OCI-LY1 (cell line): ENCODE measurements around the gene TRPM2.

Experiments
- EZH2 ChIP-seq: fragments of 200-600 bp; sonication (generic), shearing (Covaris generic); IDR thresholded peaks from 2 replicates; pipeline ENCODE4 v1.8.0; 2017; ENCODE audit warnings: borderline replicate concordance, mixed run types, mild to moderate bottlenecking, antibody characterized with exemption, low read length, moderate library complexity, mixed read lengths
- TF ChIP-seq, protein P1 (sequence below): fragments of 200-600 bp; sonication (generic), shearing (Covaris generic); IDR thresholded peaks from 2 replicates; pipeline ENCODE4 v1.5.1; 2017; ENCODE audit warnings: mild to moderate bottlenecking, antibody characterized with exemption, low read length, moderate library complexity, mixed read lengths

DNA sequence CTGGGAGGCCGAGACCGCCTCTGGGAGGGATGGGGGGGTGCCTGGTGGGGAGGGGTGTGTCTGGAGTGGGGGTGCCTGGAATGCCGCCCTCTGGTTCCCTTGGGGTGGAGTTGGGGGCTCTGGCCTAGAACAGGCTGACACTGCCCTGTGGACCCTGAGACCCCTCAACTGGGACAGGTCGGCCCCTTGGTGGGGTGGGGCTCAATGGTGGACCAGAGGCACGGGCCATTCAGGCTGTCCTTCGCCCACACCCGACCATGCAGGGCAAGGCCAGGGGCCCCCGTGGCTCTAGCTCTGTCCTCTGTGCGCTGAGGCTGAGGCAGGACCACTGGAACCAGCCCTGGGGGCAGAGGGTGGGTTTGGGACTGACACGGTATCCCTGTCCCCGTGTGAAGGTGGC, 38.9 kb upstream of the TRPM2 start:
- TF ChIP-seq, protein P1, sequence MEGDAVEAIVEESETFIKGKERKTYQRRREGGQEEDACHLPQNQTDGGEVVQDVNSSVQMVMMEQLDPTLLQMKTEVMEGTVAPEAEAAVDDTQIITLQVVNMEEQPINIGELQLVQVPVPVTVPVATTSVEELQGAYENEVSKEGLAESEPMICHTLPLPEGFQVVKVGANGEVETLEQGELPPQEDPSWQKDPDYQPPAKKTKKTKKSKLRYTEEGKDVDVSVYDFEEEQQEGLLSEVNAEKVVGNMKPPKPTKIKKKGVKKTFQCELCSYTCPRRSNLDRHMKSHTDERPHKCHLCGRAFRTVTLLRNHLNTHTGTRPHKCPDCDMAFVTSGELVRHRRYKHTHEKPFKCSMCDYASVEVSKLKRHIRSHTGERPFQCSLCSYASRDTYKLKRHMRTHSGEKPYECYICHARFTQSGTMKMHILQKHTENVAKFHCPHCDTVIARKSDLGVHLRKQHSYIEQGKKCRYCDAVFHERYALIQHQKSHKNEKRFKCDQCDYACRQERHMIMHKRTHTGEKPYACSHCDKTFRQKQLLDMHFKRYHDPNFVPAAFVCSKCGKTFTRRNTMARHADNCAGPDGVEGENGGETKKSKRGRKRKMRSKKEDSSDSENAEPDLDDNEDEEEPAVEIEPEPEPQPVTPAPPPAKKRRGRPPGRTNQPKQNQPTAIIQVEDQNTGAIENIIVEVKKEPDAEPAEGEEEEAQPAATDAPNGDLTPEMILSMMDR = no peak
- no peak for TF ChIP-seq EZH2
